Tibial artery (tissue), 4 donors: ENCODE results near the gene MIX23.

Experiments used
- DNase-seq, 2 donors: peaks; one replicate each; pipeline ENCODE4 v3.0.0-alpha.2; 2019
- H3K27ac ChIP-seq, 2 donors: fragments of 200-600 bp; sonication (generic) in 1 of 2; 1 replicate in 1 of 2; 2 replicates in 1 of 2; pipeline ENCODE4 v1.5.1; 2018 to 2019; ENCODE audit warnings: mild to moderate bottlenecking in 1 of 2
- H3K27me3 ChIP-seq, 2 donors: fragments of 200-600 bp; sonication (generic) in 1 of 2; one replicate each; pipeline versions ENCODE4 v1.5.1 to v1.6.0; 2016 to 2019
- H3K36me3 ChIP-seq, 3 donors: fragments of 200-600 bp; sonication (generic) in 2 of 3; one replicate each; pipeline ENCODE4 v1.5.1; 2016 to 2019; ENCODE audit warnings: mild to moderate bottlenecking in 2 of 3
- H3K4me1 ChIP-seq, 4 donors: fragments of 200-600 bp; sonication (generic) in 2 of 4; 1 replicate in 3 of 4; 2 replicates in 1 of 4; pipeline ENCODE4 v1.5.1; 2016 to 2019
- H3K4me3 ChIP-seq, 2 donors: fragments of 200-600 bp; sonication (generic) in 1 of 2; 1 replicate in 1 of 2; 2 replicates in 1 of 2; pipeline ENCODE4 v1.5.1; 2018 to 2019; ENCODE audit warnings: mild to moderate bottlenecking in 2 of 2
- H3K9me3 ChIP-seq, 3 donors: fragments of 200-600 bp; sonication (generic) in 1 of 3; one replicate each; pipeline ENCODE4 v1.5.1; 2016 to 2019
- intact Hi-C: fragments of 100-400 bp; cut with DNase I; formaldehyde crosslinking; loops from one replicate; pipeline ENCODE4 v1.15.0; 2023; ENCODE audit warnings: low total_unique reads
- TF ChIP-seq, protein P1 (sequence below), 2 experiments: fragments of 200-600 bp in 1 of 2; fragments of 450-650 bp in 1 of 2; IDR thresholded peaks; one replicate each; pipeline ENCODE4 v1.5.1; 2017 to 2019; ENCODE audit warnings: antibody characterized with exemption in 2 of 2, mild to moderate bottlenecking in 1 of 2, moderate library complexity in 1 of 2

The MIX23 gene

DNA sequence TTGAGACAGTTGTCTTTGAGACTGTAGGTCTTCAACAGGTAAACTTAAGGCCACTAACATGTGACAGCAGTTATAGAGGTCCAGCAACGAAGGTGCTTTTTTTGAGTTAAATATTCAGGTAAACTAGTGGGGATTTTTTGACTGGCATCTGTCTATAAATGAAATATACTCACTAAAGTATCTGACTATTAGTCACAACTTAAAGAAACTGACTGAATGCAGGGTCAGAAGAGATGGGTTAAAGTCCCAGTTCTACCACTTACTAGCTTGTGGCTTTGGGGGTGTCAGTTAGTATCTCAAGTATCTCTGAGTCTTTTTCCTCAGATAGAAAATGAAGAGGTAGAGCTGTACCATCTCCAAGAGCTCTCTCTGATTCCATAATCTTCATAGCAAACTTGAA lies 18.0 kb downstream of the MIX23 start:
- no peaks in the 10 kb centered on the region for H3K27me3 ChIP-seq
- no peaks in the 10 kb centered on the region for H3K4me1 ChIP-seq
- no peak overlapping the region for H3K27ac ChIP-seq
- TF ChIP-seq, protein P1, sequence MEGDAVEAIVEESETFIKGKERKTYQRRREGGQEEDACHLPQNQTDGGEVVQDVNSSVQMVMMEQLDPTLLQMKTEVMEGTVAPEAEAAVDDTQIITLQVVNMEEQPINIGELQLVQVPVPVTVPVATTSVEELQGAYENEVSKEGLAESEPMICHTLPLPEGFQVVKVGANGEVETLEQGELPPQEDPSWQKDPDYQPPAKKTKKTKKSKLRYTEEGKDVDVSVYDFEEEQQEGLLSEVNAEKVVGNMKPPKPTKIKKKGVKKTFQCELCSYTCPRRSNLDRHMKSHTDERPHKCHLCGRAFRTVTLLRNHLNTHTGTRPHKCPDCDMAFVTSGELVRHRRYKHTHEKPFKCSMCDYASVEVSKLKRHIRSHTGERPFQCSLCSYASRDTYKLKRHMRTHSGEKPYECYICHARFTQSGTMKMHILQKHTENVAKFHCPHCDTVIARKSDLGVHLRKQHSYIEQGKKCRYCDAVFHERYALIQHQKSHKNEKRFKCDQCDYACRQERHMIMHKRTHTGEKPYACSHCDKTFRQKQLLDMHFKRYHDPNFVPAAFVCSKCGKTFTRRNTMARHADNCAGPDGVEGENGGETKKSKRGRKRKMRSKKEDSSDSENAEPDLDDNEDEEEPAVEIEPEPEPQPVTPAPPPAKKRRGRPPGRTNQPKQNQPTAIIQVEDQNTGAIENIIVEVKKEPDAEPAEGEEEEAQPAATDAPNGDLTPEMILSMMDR (IDR thresholded peaks at IDR 0.05): no peak
- H3K36me3 ChIP-seq: peaks cover 49 to 71% (median 51%) of the 10 kb centered on the region in 3 donors
- H3K4me3 ChIP-seq: no peak overlapping the region
- intact Hi-C loops: no loop called here
- DNase-seq: no peak
- no peaks in the 10 kb centered on the region for H3K9me3 ChIP-seq

DNA sequence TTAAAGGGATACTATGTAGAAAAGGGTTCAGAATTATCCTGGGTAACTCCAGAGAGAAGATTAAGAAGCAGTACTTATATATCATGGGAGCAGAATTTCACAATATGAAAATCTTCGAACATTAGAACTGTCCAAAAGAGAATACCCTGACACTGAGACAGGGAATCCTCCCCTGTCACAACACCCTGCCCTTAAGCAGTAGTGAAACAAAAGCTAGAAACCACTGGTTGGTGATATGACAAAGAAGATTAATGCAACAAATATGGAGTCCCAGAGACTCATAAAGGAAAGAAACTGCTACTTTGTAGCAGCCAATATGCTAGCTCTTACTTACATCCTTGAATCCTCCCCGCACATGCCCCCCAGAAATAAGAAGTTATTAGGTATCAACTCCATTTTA lies 18.5 kb downstream of the MIX23 start:
- TF ChIP-seq, protein P1 (IDR thresholded peaks at IDR 0.05): no peak
- H3K27ac ChIP-seq: no peak overlapping the region
- peaks cover 49 to 65% (median 51%) of the 10 kb centered on the region in 3 donors for H3K36me3 ChIP-seq
- no peak for DNase-seq
- H3K4me3 ChIP-seq: no peak overlapping the region
- no peaks in the 10 kb centered on the region for H3K4me1 ChIP-seq
- H3K27me3 ChIP-seq: no peaks in the 10 kb centered on the region
- intact Hi-C loops: no loop called here
- no peaks in the 10 kb centered on the region for H3K9me3 ChIP-seq

DNA sequence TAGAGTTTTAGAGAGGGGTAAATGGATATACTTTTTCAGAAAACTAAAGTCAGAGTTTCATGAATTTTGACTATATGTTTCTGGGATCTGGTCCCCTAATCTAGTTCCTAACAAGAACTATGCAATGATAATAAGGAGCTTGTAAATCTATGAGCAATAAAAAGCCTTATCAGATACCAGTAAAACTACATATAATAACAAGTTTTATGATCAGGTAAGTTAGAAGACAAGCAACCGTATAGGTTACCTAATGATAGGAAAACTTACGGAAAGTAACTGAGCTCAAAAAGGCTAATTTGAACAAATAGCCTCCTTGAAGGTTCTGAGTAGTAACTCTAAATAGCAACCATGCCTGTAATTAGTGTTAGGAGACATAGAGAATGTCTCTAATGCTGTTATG lies 21.0 kb downstream of the MIX23 start:
- Histone ChIP-seq H3K27ac (no peak overlapping the region), H3K27me3 (no peaks in the 10 kb centered on the region), H3K4me1 (no peaks in the 10 kb centered on the region), H3K9me3 (no peaks in the 10 kb centered on the region), H3K4me3 (no peak overlapping the region), H3K36me3 (peaks cover 51 to 71% (median 52%) of the 10 kb centered on the region in 3 donors)
- TF ChIP-seq, protein P1 (IDR thresholded peaks at IDR 0.05): no peak
- intact Hi-C loops: no loop called here
- no peak for DNase-seq

DNA sequence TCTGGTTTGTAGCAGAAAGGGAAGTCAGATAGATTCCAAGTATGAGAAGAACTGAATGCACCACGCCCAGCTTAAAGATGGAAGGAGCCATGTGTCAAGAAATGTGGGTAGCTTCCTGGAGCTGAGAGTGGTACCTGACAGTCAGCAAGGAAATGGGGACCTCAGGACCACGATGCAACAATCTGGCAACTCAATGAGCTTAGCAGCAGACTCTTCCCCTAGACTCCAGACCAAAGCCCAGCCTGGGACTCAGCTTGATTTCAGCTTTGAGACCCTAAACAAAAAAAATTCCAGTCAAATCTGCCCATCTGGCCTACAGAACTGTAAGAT lies 24.4 kb downstream of the MIX23 start:
- Histone ChIP-seq H3K36me3 (peaks cover 27 to 41% (median 30%) of the 10 kb centered on the region in 3 donors), H3K4me3 (no peak overlapping the region), H3K27ac (no peak overlapping the region), H3K4me1 (no peaks in the 10 kb centered on the region), H3K9me3 (no peaks in the 10 kb centered on the region), H3K27me3 (no peaks in the 10 kb centered on the region)
- no peak for DNase-seq
- intact Hi-C loops: no loop called here
- TF ChIP-seq, protein P1 (IDR thresholded peaks at IDR 0.05): no peak

DNA sequence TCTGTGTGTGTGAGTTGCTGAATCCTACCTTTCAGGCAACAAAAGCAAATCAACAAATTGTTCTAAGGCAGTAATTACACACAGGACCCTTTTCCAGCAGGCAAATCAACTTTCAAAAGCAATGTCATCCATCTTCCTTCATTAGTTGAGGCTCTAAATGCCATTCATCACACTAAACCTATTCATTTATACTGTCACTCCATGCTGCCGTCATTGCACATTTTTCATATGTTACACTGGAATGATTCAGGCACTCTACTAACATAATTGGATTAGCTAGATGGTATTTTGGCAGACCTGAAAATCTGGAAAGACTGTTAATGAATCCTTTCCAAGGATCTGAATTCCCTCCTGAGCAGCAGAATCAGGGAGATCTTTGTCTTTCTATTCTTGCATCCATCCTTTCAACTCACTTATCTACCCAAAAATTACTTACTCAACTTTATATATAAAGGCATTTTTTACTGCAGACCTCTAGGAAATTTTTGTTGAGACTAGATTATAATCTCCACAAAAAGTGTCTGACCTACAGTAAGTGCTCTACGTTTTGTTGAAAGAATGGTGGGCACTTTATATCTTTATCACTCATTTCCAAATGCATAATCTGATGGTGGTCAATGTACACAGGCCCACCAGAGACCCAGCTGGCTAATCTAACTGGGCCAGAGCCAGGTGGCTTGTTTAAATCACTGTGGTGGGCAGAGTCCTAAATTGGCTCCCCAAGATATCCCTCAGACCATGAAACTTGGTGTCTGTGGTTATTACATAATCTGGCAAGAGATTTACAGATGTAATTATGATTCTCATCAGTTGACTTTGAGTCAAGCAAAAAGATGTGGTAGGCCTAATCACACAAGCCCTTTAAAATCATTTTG lies 25.0 kb downstream of the MIX23 start:
- TF ChIP-seq, protein P1 (IDR thresholded peaks at IDR 0.05): no peak
- Histone ChIP-seq H3K27me3 (no peaks in the 10 kb centered on the region), H3K4me3 (no peak overlapping the region), H3K27ac (no peak overlapping the region), H3K9me3 (no peaks in the 10 kb centered on the region), H3K4me1 (no peaks in the 10 kb centered on the region), H3K36me3 (peaks cover 27 to 35% (median 30%) of the 10 kb centered on the region in 3 donors)
- intact Hi-C loops: no loop called here
- no peak for DNase-seq
